GM12878 (cell line): ENCODE data around the gene EPOP. TPM values are rescaled to one million over a fixed set of nuclear protein-coding genes. Genes with fewer than 3 reads are reported as not detected.

Experiments
- ATAC-seq: fragments of 200-7000 bp; cut with Tn5 transposase; 3 replicates; pipeline ENCODE4 v1.9.1; 2020; ENCODE audit warnings: mild to moderate bottlenecking, moderate library complexity
- BruUV-seq: library from RNA; stranded (reverse); fragments of 400-500 nt; replicated peaks from 2 replicates; lab custom pipeline; 2021; lab: Mats Ljungman, UMichigan
- CTCF ChIA-PET: fragments of 300-600 bp; sonication (Branson Sonifier 250); formaldehyde crosslinking; extraction: SDS; loops from one replicate; lab custom pipeline; 2021; ENCODE audit warnings: inconsistent platforms; lab: Yijun Ruan, JAX
- POLR2A ChIA-PET: fragments of 350-600 bp; formaldehyde crosslinking; extraction: SDS; loops from one replicate; lab custom pipeline; 2021; ENCODE audit warnings: inconsistent platforms; lab: Charles Lee
- RAD21 ChIA-PET: fragments of 300-600 bp; sonication (Branson Sonifier 250); formaldehyde crosslinking; loops from one replicate; lab custom pipeline; 2023; ENCODE audit warnings: antibody characterized with exemption; ENCODE audit not compliant: unreplicated experiment; lab: Charles Lee
- SMC1A ChIA-PET: fragments of 300-600 bp; sonication (Branson Sonifier 250); formaldehyde crosslinking; loops from one replicate; lab custom pipeline; 2023; ENCODE audit not compliant: unreplicated experiment, uncharacterized antibody; lab: Charles Lee
- DNase-seq: peaks from one replicate; pipeline ENCODE4 v3.0.0-alpha.2; 2011; ENCODE audit warnings: low read depth, low spot score
- FAIRE-seq: peaks from 3 replicates; lab custom pipeline; 2011; peaks lifted over from hg19 to GRCh38; lab: Jason Lieb, UNC
- H2AFZ ChIP-seq: 2 replicates; pipeline ENCODE4 v1.6.0; 2011; ENCODE audit warnings: low read depth, low read length, control low read depth; ENCODE audit not compliant: control insufficient read depth
- H3K27ac ChIP-seq: 2 replicates; pipeline ENCODE4 v1.5.1; 2011; ENCODE audit warnings: control low read depth; ENCODE audit not compliant: control insufficient read depth, insufficient read depth
- H3K27me3 ChIP-seq, 2 experiments: replicated peaks in 1 of 2; 2 replicates each; pipeline versions ENCODE4 v1.6.0 to v1.6.1; 2011; ENCODE audit warnings: low read length in 1 of 2; ENCODE audit not compliant: control insufficient read depth in 2 of 2, insufficient read depth in 2 of 2
- H3K36me3 ChIP-seq, 2 experiments: 2 replicates each; pipeline ENCODE4 v1.5.1; 2011; ENCODE audit warnings: low read length in 1 of 2; ENCODE audit not compliant: control insufficient read depth in 2 of 2, insufficient read depth in 2 of 2
- H3K4me1 ChIP-seq: 2 replicates; pipeline ENCODE4 v1.6.1; 2011; ENCODE audit warnings: mild to moderate bottlenecking, low read length, moderate library complexity, mixed read lengths; ENCODE audit not compliant: control insufficient read depth, insufficient read depth
- H3K4me2 ChIP-seq: 2 replicates; pipeline ENCODE4 v1.6.0; 2011; ENCODE audit warnings: control low read depth; ENCODE audit not compliant: control insufficient read depth, insufficient read depth
- H3K4me3 ChIP-seq: fragments of 200-600 bp; sonication (generic); 2 replicates; pipeline ENCODE4 v1.5.1; 2016
- H3K79me2 ChIP-seq: 2 replicates; pipeline ENCODE4 v1.6.0; 2011; ENCODE audit warnings: low read length; ENCODE audit not compliant: control insufficient read depth, insufficient read depth
- H3K9ac ChIP-seq: 2 replicates; pipeline ENCODE4 v1.8.0; 2011; ENCODE audit warnings: low read length, control low read depth, mixed read lengths; ENCODE audit not compliant: control insufficient read depth, insufficient read depth
- H3K9me3 ChIP-seq: replicated peaks from 3 replicates; pipeline ENCODE4 v1.5.1; 2011; ENCODE audit warnings: mild to moderate bottlenecking, low read length; ENCODE audit not compliant: control insufficient read depth, insufficient read depth
- H4K20me1 ChIP-seq: 2 replicates; pipeline ENCODE4 v1.6.0; 2011; ENCODE audit not compliant: control insufficient read depth, insufficient read depth
- BHLHE40 ChIP-seq, 2 experiments: fragments of 450-650 bp in 1 of 2; IDR thresholded peaks; 2 replicates each; pipeline ENCODE4 v1.6.1; 2011 to 2017; ENCODE audit warnings: low read depth in 2 of 2, borderline replicate concordance in 1 of 2, improper control_type of control experiment in 1 of 2, low read length in 1 of 2, mild to moderate bottlenecking in 1 of 2
- DPF2 ChIP-seq: fragments of 450-650 bp; IDR thresholded peaks from 2 replicates; pipeline ENCODE4 v1.6.1; 2017; ENCODE audit warnings: mild to moderate bottlenecking
- ETV6 ChIP-seq, 2 experiments: fragments of 450-650 bp in 1 of 2; IDR thresholded peaks in 1 of 2; conservative IDR thresholded peaks in 1 of 2; 2 replicates each; pipeline ENCODE4 v1.6.1; 2014; ENCODE audit warnings: antibody characterized with exemption in 1 of 2, borderline replicate concordance in 1 of 2, low read depth in 1 of 2, mild to moderate bottlenecking in 1 of 2, moderate library complexity in 1 of 2
- EZH2 ChIP-seq: IDR thresholded peaks from 2 replicates; pipeline ENCODE4 v1.6.1; 2012; ENCODE audit warnings: low read depth, mild to moderate bottlenecking, control low read depth, inconsistent platforms, low read length, borderline replicate concordance; ENCODE audit not compliant: control insufficient read depth
- PAX5 ChIP-seq: IDR thresholded peaks from 2 replicates; pipeline ENCODE4 v1.6.1; 2011; ENCODE audit warnings: low read depth, low read length, borderline replicate concordance
- TCF3 ChIP-seq: IDR thresholded peaks from 2 replicates; pipeline ENCODE4 v1.6.1; 2012; ENCODE audit warnings: low read depth, mild to moderate bottlenecking, low read length, borderline replicate concordance; ENCODE audit not compliant: insufficient read depth
- WGBS: methylation state at CpG from one replicate; pipeline ENCODE4 v1.1.6; 2016; ENCODE audit warnings: low lambda C conversion rate; ENCODE audit not compliant: insufficient replicate concordance, insufficient coverage; ENCODE audit errors: missing lambda C conversion rate; 5-methylcytosine and 5-hydroxymethylcytosine counted together
- in situ Hi-C: fragments of 300-500 bp; cut with MboI; formaldehyde crosslinking; loops from 9 replicates; pipeline ENCODE4 v1.14.3; 2018; ENCODE audit warnings: mixed read lengths
- intact Hi-C: fragments of 100-400 bp; cut with micrococcal nuclease; formaldehyde crosslinking; loops from one replicate; pipeline ENCODE4 v1.14.2; 2022; ENCODE audit not compliant: unreplicated experiment
- polyA plus RNA-seq, 11 experiments: library from polyadenylated mRNA; depleted of rRNA in 4 of 11; unstranded in 6 of 11; stranded (reverse) in 5 of 11; fragments of >200 nt; fragmentation: Nextera tagmentation in 4 of 11; fragmentation: Illumina TruSeq in 1 of 11; extraction: Ambion mirVana in 4 of 11; extraction: Trizol in 1 of 11; gene quantifications; 1 replicate in 1 of 11; 2 replicates in 10 of 11; pipeline versions ENCODE4 v1.2.1 to v1.2.3, GENCODE V29; 2011 to 2016; ENCODE audit warnings: inconsistent platforms in 2 of 11, missing spikeins in 2 of 11, low read depth in 1 of 11
- total RNA-seq, 4 experiments: library from RNA; depleted of rRNA in 3 of 4; stranded (reverse); fragments of >200 nt in 3 of 4; fragmentation: Illumina TruSeq in 1 of 4; extraction: Trizol in 1 of 4; gene quantifications; 2 replicates each; pipeline versions ENCODE4 v1.2.1 to v1.2.3, GENCODE V29; 2013 to 2021
- TF ChIP-seq, protein P1 (sequence below): IDR thresholded peaks from 2 replicates; pipeline ENCODE4 v1.6.1; 2012; ENCODE audit warnings: low read depth, low read length, improper control_type of control experiment
- TF ChIP-seq, protein P2 (sequence below): fragments of 450-650 bp; formaldehyde crosslinking; IDR thresholded peaks from 2 replicates; pipeline ENCODE4 v1.5.0; 2022; ENCODE audit warnings: mild to moderate bottlenecking, missing genetic modification characterization
- TF ChIP-seq, protein P3 (sequence below): IDR thresholded peaks from 2 replicates; pipeline ENCODE4 v1.6.1; 2012; ENCODE audit warnings: improper control_type of control experiment, low read depth, low read length; ENCODE audit not compliant: insufficient replicate concordance

EPOP gene
- total and polyA plus RNA-seq, 10 of the 15 experiments (the other 5 are each of a cell fraction or from before 2014, with no cell fraction given) = 0.53 to 9.0 (median 3.7) TPM

DNA sequence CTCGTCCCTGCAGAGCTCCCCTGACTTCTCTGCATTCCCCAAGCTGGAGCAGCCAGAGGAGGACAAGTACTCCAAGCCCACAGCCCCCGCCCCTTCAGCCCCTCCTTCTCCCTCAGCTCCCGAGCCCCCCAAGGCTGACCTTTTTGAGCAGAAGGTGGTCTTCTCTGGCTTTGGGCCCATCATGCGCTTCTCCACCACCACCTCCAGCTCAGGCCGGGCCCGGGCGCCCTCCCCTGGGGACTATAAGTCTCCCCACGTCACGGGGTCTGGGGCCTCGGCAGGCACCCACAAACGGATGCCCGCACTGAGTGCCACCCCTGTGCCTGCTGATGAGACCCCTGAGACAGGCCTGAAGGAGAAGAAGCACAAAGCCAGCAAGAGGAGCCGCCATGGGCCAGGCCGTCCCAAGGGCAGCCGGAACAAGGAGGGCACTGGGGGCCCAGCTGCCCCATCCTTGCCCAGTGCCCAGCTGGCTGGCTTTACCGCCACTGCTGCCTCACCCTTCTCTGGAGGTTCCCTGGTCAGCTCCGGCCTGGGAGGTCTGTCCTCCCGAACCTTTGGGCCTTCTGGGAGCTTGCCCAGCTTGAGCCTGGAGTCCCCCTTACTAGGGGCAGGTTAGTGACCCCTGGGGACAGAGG lies 41.7 kb upstream of the EPOP start:
- BruUV-seq = TSS peak; percentile 56
- H3K9ac ChIP-seq = no peak overlapping the region
- no peaks in the 10 kb centered on the region for H3K27me3 ChIP-seq
- ATAC-seq (no peak), DNase-seq (no peak), FAIRE-seq (no peak)
- POLR2A ChIA-PET = no interaction called here
- no peak for TF ChIP-seq EZH2
- TF ChIP-seq, protein P1, sequence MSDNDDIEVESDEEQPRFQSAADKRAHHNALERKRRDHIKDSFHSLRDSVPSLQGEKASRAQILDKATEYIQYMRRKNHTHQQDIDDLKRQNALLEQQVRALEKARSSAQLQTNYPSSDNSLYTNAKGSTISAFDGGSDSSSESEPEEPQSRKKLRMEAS = no peak
- TF ChIP-seq BHLHE40 (IDR thresholded peaks at IDR 0.05; ENCODE audit: borderline replicate concordance in 1 of 2, low read depth in 2 of 2, low read length in 1 of 2) = no peak
- no peak for TF ChIP-seq DPF2
- TF ChIP-seq, protein P2, sequence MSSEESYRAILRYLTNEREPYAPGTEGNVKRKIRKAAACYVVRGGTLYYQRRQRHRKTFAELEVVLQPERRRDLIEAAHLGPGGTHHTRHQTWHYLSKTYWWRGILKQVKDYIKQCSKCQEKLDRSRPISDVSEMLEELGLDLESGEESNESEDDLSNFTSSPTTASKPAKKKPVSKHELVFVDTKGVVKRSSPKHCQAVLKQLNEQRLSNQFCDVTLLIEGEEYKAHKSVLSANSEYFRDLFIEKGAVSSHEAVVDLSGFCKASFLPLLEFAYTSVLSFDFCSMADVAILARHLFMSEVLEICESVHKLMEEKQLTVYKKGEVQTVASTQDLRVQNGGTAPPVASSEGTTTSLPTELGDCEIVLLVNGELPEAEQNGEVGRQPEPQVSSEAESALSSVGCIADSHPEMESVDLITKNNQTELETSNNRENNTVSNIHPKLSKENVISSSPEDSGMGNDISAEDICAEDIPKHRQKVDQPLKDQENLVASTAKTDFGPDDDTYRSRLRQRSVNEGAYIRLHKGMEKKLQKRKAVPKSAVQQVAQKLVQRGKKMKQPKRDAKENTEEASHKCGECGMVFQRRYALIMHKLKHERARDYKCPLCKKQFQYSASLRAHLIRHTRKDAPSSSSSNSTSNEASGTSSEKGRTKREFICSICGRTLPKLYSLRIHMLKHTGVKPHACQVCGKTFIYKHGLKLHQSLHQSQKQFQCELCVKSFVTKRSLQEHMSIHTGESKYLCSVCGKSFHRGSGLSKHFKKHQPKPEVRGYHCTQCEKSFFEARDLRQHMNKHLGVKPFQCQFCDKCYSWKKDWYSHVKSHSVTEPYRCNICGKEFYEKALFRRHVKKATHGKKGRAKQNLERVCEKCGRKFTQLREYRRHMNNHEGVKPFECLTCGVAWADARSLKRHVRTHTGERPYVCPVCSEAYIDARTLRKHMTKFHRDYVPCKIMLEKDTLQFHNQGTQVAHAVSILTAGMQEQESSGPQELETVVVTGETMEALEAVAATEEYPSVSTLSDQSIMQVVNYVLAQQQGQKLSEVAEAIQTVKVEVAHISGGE (CRISPR knock-in tag) = no peak
- TF ChIP-seq TCF3 = no peak
- no peak for TF ChIP-seq ETV6 (conservative IDR thresholded peaks at IDR 0.05 in 1 of 2, IDR thresholded peaks at IDR 0.05 in 1 of 2; ENCODE audit: borderline replicate concordance in 1 of 2, low read depth in 1 of 2)
- TF ChIP-seq, protein P3, sequence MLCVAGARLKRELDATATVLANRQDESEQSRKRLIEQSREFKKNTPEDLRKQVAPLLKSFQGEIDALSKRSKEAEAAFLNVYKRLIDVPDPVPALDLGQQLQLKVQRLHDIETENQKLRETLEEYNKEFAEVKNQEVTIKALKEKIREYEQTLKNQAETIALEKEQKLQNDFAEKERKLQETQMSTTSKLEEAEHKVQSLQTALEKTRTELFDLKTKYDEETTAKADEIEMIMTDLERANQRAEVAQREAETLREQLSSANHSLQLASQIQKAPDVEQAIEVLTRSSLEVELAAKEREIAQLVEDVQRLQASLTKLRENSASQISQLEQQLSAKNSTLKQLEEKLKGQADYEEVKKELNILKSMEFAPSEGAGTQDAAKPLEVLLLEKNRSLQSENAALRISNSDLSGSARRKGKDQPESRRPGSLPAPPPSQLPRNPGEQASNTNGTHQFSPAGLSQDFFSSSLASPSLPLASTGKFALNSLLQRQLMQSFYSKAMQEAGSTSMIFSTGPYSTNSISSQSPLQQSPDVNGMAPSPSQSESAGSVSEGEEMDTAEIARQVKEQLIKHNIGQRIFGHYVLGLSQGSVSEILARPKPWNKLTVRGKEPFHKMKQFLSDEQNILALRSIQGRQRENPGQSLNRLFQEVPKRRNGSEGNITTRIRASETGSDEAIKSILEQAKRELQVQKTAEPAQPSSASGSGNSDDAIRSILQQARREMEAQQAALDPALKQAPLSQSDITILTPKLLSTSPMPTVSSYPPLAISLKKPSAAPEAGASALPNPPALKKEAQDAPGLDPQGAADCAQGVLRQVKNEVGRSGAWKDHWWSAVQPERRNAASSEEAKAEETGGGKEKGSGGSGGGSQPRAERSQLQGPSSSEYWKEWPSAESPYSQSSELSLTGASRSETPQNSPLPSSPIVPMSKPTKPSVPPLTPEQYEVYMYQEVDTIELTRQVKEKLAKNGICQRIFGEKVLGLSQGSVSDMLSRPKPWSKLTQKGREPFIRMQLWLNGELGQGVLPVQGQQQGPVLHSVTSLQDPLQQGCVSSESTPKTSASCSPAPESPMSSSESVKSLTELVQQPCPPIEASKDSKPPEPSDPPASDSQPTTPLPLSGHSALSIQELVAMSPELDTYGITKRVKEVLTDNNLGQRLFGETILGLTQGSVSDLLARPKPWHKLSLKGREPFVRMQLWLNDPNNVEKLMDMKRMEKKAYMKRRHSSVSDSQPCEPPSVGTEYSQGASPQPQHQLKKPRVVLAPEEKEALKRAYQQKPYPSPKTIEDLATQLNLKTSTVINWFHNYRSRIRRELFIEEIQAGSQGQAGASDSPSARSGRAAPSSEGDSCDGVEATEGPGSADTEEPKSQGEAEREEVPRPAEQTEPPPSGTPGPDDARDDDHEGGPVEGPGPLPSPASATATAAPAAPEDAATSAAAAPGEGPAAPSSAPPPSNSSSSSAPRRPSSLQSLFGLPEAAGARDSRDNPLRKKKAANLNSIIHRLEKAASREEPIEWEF = no peak
- no peak for TF ChIP-seq PAX5
- intact Hi-C loops = no loop called here
- H3K9me3 ChIP-seq = no peaks in the 10 kb centered on the region
- no peak overlapping the region for H3K4me3 ChIP-seq
- CTCF ChIA-PET = interaction anchor here (0.6 to 2.8 kb wide), 3 partner anchors 19 to 158 kb away, joined by 3 to 11 read pairs (median 3); no protein-coding TSS in a partner anchor
- SMC1A ChIA-PET = interaction anchor here (1.0 kb wide), 1 partner anchor 39 kb away, joined by 3 read pairs; no protein-coding TSS in a partner anchor
- RAD21 ChIA-PET = no interaction called here
- no peaks in the 10 kb centered on the region for H4K20me1 ChIP-seq
- no peak overlapping the region for H2AFZ ChIP-seq
- peaks cover 11 to 14% of the 10 kb centered on the region in 2 experiments for H3K36me3 ChIP-seq
- no peak overlapping the region for H3K27ac ChIP-seq
- no peaks in the 10 kb centered on the region for H3K79me2 ChIP-seq
- no peak overlapping the region for H3K4me2 ChIP-seq
- 95% methylated on average over 16 of the region's 18 CpGs for WGBS
- in situ Hi-C loops = no loop called here
- H3K4me1 ChIP-seq = peaks cover 10% of the 10 kb centered on the region
